ENCODE measurements around the gene TBC1D2B. TPM values are rescaled to one million over a fixed set of nuclear protein-coding genes. Genes with fewer than 3 reads are reported as not detected.
A peak's percentile ranks its signal among the peaks of the same experiment; 100 is the strongest.

Gene TBC1D2B
- total and polyA plus RNA-seq, 2 of the 4 experiments (the other 2 are of a cell fraction): 17.7 to 28.3 TPM

DNA sequence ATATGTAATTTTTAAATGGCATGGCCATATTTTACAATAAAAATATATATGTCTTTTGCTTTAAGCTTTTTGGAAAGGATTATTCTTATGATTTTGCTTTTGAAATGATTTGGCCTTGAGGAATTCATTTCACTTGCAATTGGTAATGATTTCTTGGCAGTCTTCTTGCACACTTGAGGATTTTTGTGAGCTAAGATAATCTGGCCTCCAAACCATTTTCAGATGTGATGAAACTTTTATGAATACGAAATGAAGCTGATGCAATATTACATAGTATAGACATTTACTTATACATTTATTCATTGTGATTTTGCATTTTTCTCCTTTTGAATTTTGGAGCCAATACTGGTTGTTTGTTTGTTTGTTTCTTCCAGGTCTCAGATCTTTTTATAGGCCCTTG lies 8.4 kb upstream of the TBC1D2B start:
- Histone ChIP-seq H3K36me3 (ENCODE audit: control insufficient read depth, insufficient read depth, low read length) (no peaks in the 10 kb centered on the region), H3K9ac (ENCODE audit: low read depth, low read length) (no peak overlapping the region), H3K18ac (ENCODE audit: low read depth, low read length) (peak overlapping the region; percentile 96), H2AFZ (replicated peaks; ENCODE audit: low read length, poor library complexity) (no peak overlapping the region), H3K9me1 (ENCODE audit: insufficient read depth, low read length) (peaks cover 22% of the 10 kb centered on the region), H3K56ac (ENCODE audit: extremely low read depth, insufficient read depth, low read length) (no peak overlapping the region), H3K27ac (ENCODE audit: insufficient read depth, low read length) (peak overlapping the region; percentile 65; the same call in 1 of the 2 replicates), H2BK5ac (ENCODE audit: low read depth, low read length, poor library complexity, severe bottlenecking) (peak overlapping the region; percentile 6), H3K27me3 (ENCODE audit: control insufficient read depth, insufficient read depth, low read length) (peaks cover 4% of the 10 kb centered on the region), H3K4me3 (ENCODE audit: insufficient read depth, low read depth, low read length) (no peak overlapping the region), H2AK9ac (replicated peaks; ENCODE audit: low read depth, low read length, poor library complexity) (no peak overlapping the region), H3K23ac (ENCODE audit: low read depth, low read length) (no peak overlapping the region), H4K8ac (ENCODE audit: low read depth in 2 of 2, low read length in 2 of 2) (peak overlapping the region; percentile 64 to 72; a peak in 2 of 4 replicates), H3K4me1 (ENCODE audit: control insufficient read depth, insufficient read depth, low read length) (peaks cover 27% of the 10 kb centered on the region), H4K91ac (ENCODE audit: insufficient read depth, low read depth, low read length) (peak overlapping the region; percentile 81; the same call in 1 of the 2 replicates), H3K79me1 (ENCODE audit: low read depth in 1 of 2, low read length in 2 of 2) (no peaks in the 10 kb centered on the region), H2AK5ac (ENCODE audit: low read depth, low read length) (peak overlapping the region; percentile 61; the same call in 1 of the 2 replicates), H2BK120ac (ENCODE audit: low read depth, low read length) (peak overlapping the region; percentile 26; the same call in 1 of the 2 replicates), H2BK20ac (ENCODE audit: low read depth, low read length) (peak overlapping the region; percentile 2; the same call in 1 of the 2 replicates), H3K14ac (replicated peaks; ENCODE audit: low read depth, low read length) (peak overlapping the region; percentile 15; the same call in 1 of the 2 replicates), H4K5ac (ENCODE audit: low read depth, low read length) (peak overlapping the region; percentile 91; the same call in 1 of the 2 replicates), H3K4me2 (ENCODE audit: low read depth, low read length) (no peak overlapping the region), H2BK15ac (ENCODE audit: low read depth, low read length) (no peak overlapping the region), H4K20me1 (ENCODE audit: insufficient read depth, low read length) (no peaks in the 10 kb centered on the region; the same call in 1 of the 2 replicates), H3K9me3 (ENCODE audit: control insufficient read depth, insufficient read depth, low read length) (no peaks in the 10 kb centered on the region), H3K4ac (ENCODE audit: low read depth, low read length) (peak overlapping the region; percentile 56)
- intact Hi-C loops (cut with micrococcal nuclease) (no loop called here), in situ Hi-C loops (cut with MboI; ENCODE audit: low sequenced_read_pairs) (no loop called here), dilution Hi-C loops (cut with HindIII; ENCODE audit: low sequenced_read_pairs, unreplicated experiment) (no loop called here)
- no CpG with 5 or more reads among the region's 1 CpG for WGBS, 2 experiments (ENCODE audit: extremely low coverage in 2 of 2, insufficient read length in 1 of 2)
- TF ChIP-seq CEBPB (IDR thresholded peaks at IDR 0.05; ENCODE audit: low read depth, low read length) (peak; percentile 89), RCOR1 (IDR thresholded peaks at IDR 0.05; ENCODE audit: insufficient replicate concordance, low read length) (no peak)
- BruUV-seq (replicated peaks): no TSS peak
- ATAC-seq (ENCODE audit: low read depth): 0 out of 2 replicates have a peak, but pooled peaks have one; percentile 8
- peak; percentile 90 for DNase-seq
- POLR2A ChIA-PET (ENCODE audit: unreplicated experiment): no interaction called here
- CTCF ChIA-PET: no interaction called here

Data from IMR-90 (cell line).